Inferior parietal cortex (tissue), 1 donor: ENCODE results near the gene BICD1.

Experiments
- DNase-seq: peaks from one replicate; pipeline ENCODE4 v3.0.0-alpha.2; 2016; ENCODE audit errors: extremely low spot score

The BICD1 gene

DNA sequence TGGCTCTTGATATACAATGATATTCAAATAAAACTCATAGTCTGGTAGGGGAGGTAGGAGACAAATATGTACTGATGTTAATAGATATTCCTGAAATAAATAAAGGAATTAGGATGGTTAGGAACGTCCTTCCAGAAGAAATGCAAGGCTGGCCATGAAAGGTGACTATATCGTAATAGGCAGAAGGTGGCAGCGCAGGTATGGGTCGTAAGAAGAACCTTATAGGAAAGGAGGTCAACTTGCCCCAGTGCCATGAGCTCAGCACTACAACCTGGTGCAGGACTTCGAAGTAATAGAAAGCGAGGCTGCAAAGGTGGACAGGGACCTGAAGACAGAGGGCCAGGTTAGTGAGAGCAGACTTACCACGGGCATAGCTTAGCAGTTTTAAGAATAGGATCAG lies 237.4 kb downstream of the BICD1 start:
- DNase-seq = no peak

DNA sequence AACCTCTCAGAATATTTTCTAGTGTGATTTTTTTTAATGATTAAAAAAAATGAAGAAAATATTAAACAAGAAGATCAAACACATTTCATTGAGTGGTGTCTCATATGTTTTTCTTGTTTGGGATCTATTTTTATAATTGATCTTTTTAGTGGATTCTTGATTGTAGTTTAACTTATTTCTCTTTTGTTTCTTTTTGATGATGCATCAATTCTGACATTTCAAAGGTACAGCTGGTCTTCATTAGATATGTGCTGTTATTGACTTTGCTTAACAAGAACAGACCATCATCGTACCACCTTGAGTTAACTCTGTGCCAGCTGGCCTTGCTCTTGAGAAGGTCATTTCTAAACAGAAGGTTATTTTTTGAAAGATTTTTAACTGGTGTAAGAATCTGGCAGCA lies 246.9 kb downstream of the BICD1 start:
- no peak for DNase-seq

DNA sequence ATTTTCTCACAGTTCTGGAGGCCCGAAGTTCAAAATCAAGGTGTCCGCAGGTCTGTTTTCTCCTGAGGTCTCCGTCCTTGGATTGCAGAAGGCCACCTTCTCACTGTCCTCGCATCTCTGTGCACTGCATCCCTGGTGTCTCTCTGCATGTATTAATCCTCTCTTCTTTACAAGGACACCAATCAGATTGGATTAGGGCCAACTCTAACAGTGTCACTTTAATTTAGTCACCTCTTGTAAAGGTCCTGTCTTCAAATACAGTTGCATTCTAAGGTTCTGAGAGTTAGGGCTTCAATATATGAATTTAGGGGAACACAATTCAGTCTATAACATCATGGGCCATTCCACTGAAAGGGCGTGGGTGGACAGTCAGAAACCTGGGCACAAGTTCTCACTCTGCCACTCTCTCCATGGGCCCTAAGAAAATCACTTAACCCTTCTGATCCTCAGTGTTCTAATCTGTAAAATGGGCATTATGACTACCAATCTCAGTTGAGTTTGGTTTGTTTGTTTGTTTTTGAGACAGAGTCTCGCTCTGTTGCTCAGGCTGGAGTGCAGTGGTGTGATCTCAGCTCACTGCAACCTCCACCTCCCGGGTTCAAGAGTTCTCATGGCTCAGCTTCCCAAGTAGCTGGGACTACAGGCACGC lies 251.1 kb downstream of the BICD1 start:
- no peak for DNase-seq

DNA sequence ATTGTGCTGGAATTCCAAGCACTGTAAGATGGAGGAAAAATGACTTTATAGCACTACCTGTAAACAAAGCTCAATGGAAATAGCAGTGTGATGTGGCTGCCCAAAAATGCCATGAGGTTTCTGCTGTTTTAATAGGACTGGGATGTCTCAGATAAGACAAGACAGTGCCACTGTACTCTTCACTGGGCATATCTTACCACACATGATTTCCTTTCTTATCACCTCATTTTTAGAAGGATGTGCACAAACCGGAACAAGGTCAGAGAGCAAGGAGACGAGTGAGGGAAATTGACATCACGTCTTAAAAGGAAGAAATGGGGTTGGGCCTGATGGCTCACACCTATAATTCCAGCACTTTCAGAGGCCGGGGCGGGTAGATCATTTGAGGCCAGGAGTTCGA lies 254.3 kb downstream of the BICD1 start:
- DNase-seq = no peak

DNA sequence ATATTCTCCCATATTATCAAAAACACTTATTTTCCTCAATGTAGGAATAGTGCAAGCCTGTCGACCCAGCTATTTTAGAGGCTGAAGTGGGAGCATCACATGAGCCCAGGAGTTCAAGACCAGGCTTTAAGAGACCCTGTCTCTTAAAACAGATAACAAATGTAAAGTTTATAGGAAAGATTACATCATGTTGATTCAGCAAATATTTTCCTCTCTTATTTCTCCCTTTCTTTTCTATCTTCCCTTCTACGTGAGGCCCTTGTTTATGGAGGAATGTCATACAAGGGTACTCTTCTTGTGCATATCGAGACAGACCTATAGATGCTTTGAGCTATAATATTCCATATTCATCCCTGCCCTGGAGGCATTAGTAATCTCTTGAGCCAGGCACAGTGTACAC lies 256.2 kb downstream of the BICD1 start:
- DNase-seq = no peak

DNA sequence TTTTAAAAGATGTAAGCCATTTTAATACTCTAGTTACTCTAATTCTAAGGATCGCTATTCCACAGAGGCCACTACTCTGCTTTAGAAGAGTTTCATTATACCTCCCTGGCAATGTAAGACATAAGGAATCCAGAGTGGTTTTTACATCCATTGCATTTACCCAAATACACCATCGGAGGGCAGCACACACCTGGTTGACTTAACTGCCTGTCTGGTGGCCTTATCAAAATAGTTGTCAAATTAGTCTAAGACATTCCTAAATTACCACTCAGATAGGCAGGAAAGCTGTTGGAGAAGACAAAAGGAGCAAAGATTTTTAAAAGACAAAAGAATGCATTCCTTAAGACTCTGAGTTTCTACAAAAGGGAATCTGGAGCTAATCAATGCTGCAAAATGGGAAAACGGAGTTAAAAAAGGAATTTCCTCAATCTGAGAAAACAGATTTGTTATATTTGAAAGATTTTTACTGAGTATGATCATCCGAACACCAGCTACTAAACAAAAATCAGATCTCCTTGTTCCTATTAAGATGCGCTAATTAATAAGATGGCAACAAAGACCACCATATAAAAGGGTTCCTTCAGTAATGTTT lies 258.9 kb downstream of the BICD1 start:
- DNase-seq = peak; percentile 79

DNA sequence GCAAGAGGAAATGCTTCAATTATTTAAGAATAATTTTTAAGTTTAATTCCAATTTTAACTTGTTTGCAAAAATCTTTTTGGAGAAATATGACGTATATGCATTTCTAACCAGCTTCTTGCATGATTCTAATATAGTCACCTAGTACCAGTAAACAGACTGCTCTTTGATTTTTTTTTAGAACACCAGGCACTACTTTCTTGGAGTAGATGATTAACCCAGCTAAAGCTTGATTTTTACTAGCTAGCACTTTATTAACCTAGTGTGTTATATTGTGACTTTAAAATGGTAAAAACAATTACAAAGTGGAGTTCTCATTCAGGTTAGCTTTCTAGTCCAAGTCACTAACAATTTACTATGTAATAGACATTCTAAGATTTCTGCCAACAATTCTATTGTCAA lies 260.1 kb downstream of the BICD1 start:
- DNase-seq = no peak

DNA sequence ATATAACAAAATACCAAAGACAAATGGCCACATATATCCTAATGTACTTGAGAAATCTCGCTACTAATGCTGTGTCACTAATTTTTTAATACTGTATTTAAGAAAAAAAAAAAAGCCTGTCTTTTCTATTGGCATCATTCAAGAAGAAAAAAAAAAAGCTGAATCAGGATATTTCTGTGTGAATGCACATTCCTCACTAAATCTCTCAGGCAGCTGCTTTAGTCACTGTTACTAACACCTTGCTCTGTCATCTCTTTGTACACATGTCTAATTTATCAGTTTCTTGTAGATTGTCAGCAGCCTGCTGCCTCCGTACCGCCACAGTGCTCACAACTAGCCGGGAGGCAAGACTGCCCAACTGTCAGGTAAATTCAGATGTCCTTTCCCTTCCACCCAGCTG lies 260.7 kb downstream of the BICD1 start:
- no peak for DNase-seq

DNA sequence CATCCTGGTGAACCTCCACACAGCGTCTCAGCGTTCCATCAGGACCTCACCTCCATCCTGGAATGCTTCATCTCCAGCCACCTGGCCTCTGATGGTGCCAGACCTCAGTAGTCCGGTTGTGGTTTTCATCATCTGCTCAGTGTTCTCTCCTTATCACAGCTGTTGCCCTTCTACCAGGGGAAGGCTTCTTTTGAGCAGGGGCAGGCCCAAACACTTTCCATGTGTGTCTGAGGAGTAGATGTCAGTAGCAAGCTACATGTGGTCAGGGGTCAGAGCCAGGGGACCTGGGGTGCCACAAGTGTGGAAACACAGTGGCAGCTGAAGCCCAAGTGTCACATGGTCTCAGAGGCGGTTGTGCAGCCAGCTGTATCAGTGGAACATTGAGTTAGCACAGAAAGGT lies 262.6 kb downstream of the BICD1 start:
- DNase-seq = no peak

DNA sequence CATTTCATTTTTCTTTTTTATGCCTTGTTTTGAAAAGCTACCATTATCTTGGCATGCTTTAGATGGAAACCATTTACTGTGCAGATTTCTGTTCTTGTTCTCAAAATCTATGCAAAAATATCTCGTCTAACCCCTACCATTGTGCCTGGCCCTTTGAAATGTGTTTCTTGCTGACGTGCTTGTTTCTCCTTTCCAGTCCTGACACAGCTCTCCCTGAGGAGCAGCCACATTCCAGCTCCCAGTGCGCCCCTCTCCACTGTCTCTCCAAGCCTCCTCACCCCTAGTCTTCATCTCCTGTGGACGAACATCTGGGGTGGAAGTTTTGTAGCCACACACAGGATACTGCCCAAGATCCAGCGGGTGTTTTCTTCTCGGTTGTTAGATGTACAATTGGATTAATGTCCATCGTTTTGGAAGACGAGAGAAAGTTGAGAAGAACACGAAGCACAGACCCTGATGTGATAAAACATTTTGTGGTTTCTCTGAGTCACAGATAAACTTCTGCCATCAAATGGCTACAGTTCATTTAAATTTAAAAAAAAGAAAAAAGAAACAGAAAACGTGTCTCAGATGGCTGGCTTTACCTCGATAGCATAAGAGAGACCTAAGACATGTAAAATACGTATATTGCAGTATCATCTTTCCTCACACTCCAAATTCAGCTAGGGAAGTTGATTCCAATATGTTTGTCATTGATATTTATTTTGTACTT lies 270.9 kb downstream of the BICD1 start:
- no peak for DNase-seq

DNA sequence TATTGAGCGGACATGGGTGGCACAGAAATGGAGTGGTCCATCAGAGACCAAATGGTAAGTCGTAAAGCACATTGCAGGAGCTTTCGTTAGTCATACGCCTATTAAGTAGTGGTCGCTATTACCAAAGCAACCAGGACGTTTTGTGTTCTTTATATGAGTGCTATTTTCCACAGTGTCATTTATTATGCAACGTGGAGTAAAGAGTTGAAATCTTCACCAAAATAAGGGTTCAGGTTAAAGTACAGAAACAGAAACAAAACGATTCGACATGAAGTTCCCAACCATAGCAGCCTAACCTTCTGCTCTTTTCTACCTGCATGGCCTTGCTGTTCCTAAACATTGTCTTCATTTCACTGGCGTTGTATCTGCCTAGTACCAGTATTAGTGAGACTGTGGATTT lies 272.6 kb downstream of the BICD1 start:
- DNase-seq = no peak

DNA sequence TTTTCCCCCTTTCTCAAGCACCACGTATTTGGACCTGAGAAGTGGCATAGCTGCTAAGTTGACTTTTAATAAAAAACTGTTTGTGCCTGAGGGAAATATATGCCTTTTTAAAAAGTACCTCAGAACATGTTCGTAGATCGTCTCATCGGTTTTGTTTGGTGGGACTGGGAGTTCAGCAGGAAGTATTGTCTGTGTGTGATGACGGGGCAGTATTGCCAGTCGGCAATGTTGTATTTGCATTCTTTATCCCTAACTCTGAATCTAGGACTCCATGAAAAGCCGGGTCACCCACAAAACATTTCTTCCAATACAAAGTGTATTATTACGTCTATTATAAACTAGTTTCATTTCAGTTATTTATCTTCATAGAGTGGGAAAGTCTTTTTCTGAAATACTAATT lies 273.0 kb downstream of the BICD1 start:
- DNase-seq = no peak

DNA sequence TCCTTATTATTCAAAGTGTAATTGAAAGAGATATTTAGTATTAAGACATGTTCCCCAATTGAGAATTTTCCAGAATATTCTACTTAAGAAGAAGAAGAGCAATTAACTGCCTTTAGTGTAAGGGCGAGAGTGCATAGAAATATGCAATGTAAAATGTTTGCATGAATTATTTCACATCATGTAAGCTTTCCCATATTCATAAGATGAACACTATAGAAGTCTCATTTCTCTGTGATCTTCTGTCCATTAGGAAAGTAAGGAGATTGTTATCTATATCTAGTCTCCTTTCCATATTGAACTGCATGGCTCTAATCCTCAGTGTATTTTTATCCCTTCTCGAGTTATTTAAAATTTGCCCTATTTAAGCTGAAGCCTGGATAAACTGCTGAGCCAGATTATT lies 275.6 kb downstream of the BICD1 start:
- DNase-seq = no peak

DNA sequence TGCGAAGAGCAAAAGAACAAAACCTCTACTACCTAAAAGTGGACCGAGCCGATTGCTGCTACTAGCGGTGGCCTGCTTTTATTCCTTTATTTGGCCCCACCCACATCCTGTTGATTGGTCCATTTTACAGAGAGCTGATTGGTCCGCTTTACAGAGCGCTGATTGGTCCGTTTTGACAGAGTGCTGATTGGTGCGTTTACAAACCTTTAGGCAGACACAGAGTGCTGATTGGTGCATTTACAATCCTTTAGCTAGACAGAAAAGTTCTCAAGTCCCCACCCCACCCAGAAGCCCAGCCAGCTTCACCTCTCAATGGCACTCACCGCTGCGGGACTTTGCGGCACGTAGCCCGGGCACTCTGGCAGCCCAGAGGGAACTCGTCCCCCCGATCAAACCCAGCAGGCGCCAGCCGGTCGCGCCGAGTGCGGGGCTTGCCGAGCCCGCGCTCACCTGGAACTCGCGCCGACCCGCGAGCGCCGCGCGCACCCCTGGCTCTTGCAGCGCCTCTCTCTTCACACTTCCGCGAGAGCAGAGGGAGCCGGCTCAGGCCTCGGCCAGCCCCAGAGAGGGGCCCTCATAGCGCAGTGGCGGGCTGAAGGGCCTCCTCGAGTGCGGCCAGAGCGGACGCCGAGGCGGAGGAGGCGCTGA lies 284.0 kb downstream of the BICD1 start:
- no peak for DNase-seq

DNA sequence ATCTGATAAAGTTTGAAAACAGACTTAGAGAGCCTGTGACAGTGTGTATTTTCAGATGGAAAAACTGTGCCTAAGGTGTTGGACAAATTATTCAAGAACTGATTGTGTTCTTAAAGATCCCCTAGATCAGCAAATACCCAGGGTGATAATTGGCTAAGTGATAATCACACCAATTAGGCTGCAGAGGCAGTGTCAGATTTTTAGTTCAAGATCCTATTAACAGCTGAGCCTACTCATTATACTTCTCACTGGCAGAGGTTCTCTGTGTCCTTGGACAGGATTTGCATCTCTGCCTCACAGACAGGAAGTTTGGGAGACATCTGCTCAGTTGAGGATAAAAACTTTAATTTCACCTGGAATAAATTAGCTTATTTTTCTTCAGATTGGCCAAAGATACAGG lies 288.4 kb downstream of the BICD1 start:
- DNase-seq = no peak

DNA sequence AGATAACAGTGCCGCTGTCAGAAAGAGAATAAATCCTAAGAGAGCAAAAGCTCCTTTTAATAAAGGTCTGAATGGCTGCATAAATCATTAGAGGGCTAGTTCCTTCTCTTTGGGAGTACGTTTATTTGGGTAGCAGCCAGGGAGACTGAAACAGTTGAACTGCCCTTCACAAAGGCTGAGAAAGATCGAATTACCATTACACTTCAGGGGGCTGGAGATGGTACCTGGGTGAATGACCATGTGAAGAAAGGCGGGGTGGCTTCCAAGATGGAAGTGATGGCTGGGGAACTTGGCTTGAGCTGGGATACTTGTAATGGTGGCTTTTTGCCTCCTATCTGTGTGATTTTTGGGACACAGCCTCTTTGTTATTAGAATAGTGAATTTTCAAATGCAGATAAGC lies 291.0 kb downstream of the BICD1 start:
- DNase-seq = no peak

DNA sequence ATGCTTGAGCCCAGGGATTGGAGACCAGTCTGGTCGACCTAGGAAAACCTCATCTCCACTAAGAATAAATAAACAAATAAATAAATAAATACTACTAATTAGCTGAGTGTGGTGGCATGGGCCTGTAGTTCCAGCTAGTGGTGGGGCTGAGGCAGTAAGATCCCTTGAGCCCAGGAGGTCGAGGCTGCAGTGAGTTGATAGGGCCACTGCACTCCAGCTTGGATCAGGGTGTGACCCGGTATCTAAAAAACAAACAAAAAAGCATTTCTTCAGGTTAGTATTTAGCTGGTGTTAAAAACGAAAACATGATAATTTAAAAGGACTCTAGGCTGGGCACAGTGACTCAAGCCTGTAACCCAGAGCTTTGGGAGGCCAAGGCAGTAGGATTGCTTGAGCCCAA lies 291.5 kb downstream of the BICD1 start:
- DNase-seq = no peak

DNA sequence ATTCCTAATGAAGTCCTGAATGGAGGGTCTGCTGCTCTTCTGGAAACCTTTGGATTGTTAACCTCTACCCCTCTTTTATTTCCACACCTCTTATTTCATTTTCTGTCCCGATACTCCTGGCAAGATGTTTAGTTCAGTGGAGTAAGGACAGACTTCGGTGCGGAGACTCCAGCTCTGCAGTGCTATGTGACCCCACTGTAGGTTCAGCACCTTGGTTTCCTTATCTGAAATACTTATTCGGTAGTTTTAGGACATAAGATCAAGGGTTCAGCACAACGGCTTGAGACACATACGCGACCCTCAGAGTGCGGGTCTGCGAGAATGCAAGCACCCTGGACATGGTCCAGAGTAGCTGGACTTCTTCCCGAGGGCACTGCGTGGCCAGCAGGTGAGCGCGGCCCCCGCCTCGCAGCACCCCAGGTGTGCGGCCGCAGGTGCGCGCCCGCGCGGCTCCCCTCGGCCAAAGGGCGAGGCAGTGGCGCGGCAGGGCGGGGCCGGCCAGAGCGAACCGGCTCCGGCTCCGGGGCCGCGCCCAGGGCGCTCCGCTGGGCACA lies 292.2 kb downstream of the BICD1 start:
- DNase-seq = no peak

DNA sequence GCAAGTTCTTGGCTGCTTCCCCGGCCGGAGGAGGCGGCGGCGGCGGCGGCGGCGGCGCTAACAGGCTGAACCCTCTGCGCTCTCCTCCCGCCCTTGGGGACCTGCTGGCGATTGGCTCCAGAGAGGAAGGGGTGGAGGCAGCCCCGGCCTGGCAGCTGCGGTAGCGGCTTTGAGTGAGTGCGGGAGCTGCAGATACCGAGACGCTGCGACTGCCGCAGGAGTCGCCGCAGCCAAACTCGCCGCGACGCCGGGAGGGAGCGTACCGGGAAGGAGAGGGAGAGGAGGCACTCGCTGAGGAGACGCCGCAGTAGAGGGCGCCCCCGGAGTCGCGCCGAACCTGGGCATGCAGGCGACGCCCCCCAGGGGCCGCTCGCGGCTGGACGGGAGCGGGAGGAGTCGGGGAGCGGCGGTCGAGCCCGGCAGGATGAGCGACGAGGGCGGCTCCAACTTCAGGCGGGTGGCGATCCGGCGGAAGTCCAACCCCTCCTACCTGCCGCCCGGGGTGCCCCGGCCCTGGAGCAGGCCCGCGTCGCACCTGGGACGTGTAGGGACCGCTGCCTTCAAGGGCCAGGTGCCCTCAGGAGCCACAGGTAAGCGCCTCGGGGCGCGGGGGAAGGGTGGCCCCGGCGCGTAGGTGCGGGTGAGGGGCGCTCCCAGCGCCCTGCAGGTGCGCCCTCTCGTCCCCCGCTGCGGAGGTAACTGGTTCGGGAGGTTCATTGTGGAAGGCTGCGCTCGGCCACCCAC lies 292.9 kb downstream of the BICD1 start, which contains the start of gene FGD4:
Gene FGD4 (plus strand): TSS at position 189 of the 744 bp plus-strand sequence.
- peak; percentile 65 for DNase-seq

DNA sequence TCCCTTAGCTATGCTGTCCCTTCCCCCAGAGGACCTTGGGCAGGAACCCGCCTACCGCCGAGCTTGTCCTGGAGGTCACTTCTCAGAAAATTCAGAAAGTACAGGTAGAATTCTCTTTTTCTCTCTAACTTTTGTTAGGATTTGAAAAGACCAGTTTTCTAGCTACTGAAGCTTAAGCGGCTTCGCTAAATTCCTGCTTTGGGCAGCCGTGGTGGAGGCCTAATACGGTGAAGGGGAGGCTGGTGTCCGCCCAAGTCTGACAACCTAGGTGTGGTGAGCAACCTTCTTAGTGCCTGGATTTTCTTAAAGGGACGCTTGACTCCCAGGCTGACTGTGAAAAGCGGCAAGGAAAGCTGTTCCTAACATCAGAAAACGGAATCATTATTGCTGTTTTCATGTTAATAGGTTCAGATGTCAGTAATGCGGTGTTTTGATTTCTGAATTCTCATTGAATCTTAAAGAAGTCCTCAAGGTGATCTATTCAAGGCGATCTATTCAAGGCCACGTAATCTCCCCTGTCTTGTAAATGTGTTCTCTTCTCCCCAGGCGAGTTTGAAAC lies 293.5 kb downstream of the BICD1 start:
- DNase-seq = no peak

DNA sequence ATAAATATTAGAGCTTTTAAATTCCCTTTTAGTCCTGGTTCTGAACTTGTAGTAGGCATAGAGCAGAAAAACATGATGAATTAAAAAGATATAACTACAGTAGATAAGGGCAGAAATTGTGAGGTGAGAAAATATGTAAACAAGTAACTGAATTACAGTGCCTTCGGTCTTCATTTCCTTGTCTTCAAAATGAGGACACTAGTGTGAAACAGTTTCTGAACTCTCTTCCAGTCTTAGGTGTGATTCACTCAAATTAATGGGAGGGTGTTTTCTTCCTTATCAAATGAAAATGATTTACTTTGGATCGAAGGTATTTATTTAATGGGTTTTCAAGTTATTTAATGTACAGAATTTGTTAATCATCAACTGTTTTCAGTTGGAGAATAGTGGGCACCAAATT lies 294.2 kb downstream of the BICD1 start:
- no peak for DNase-seq
